Measurements from ENCODE around the gene MAGI2. TPM values are rescaled to one million over a fixed set of nuclear protein-coding genes. Genes with fewer than 3 reads are reported as not detected.

MAGI2 gene
- total RNA-seq, 1 experiment from 2014 or later, result 0.22 TPM

GRCh38 chr7:78124216-78124615 lies 1329.3 kb downstream of the MAGI2 start:
- no peak overlapping the region for H2AFZ ChIP-seq (ENCODE audit: low read depth, low read length, poor library complexity, severe bottlenecking)
- H3K79me2 ChIP-seq (ENCODE audit: insufficient read depth, low read length), result no peaks in the 10 kb centered on the region
- POLR2A ChIA-PET, result no interaction called here
- BruUV-seq (replicated peaks), result no TSS peak
- H3K9ac ChIP-seq (ENCODE audit: low read length), result no peak overlapping the region
- H3K4me2 ChIP-seq (ENCODE audit: low read length), result no peak overlapping the region
- H3K4me3 ChIP-seq (replicated peaks in 1 of 2; ENCODE audit: low read depth in 1 of 2, low read length in 2 of 2), result no peak overlapping the region
- no peak for DNase-seq (ENCODE audit: low read depth, low spot score)
- H3K4me1 ChIP-seq (ENCODE audit: control insufficient read depth in 1 of 2, insufficient read depth in 2 of 2, low read length in 2 of 2), result no peaks in the 10 kb centered on the region
- H3K27ac ChIP-seq (ENCODE audit: low read depth, low read length), result no peak overlapping the region
- H3K9me2 ChIP-seq (ENCODE audit: insufficient read depth), result no peaks in the 10 kb centered on the region
- H4K20me1 ChIP-seq (ENCODE audit: insufficient read depth), result no peaks in the 10 kb centered on the region
- H3K27me3 ChIP-seq (ENCODE audit: insufficient read depth, low read length), result peaks cover 42% of the 10 kb centered on the region
- TF ChIP-seq ELF1 (IDR thresholded peaks at IDR 0.05; ENCODE audit: borderline replicate concordance, low read depth) (no peak), EZH2phosphoT487 (IDR thresholded peaks at IDR 0.05; ENCODE audit: borderline replicate concordance) (no peak), CEBPB (IDR thresholded peaks at IDR 0.05; ENCODE audit: low read depth) (no peak), EZH2 (IDR thresholded peaks at IDR 0.05) (no peak), FOSL1 (IDR thresholded peaks at IDR 0.05; ENCODE audit: low read depth) (no peak), POLR2A (IDR thresholded peaks at IDR 0.05; ENCODE audit: borderline replicate concordance, extremely low read depth, insufficient read depth, insufficient read length) (no peak)
- intact Hi-C loops (cut with micrococcal nuclease), result no loop called here
- H3K36me3 ChIP-seq (ENCODE audit: control insufficient read depth in 1 of 2, insufficient read depth in 2 of 2, low read length in 2 of 2), result no peaks in the 10 kb centered on the region
- no peaks in the 10 kb centered on the region for H3K9me3 ChIP-seq (ENCODE audit: control insufficient read depth in 1 of 2, insufficient read depth in 1 of 2, low read depth in 1 of 2, low read length in 2 of 2)
- no peak for ATAC-seq
- RAD21 ChIA-PET (ENCODE audit: low non-redundant PET in 1 of 2, low total read pairs in 2 of 2, uncharacterized antibody in 2 of 2, unreplicated experiment in 2 of 2), result no interaction called here
- CTCF ChIA-PET, result no interaction called here

DNA sequence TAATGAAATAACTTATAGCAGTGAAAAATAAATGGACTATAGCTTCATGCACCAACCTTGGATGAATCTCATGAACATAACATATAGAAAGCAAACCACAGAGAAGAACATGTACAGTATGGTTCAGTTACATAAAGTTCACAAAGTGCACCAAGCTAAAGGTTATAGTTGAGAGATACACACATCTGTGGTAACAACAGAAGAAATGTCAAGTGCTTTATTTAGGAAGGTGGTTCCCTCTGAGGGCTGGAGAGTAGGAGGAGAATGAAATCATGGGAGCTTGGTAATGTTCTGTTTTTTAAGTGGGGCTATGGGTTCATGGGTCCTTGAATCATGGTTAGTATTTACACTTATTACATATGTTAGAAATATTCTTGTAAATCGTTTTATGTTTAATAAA lies 1331.6 kb downstream of the MAGI2 start:
- ChIA-PET CTCF (interaction anchor here (1.0 kb wide), 1 partner anchor 12 kb away, joined by 5 read pairs; no protein-coding TSS in a partner anchor), RAD21 (ENCODE audit: low non-redundant PET in 1 of 2, low total read pairs in 2 of 2, uncharacterized antibody in 2 of 2, unreplicated experiment in 2 of 2) (no interaction called here), POLR2A (no interaction called here)
- H4K20me1 ChIP-seq (ENCODE audit: insufficient read depth), result no peaks in the 10 kb centered on the region
- H3K9me3 ChIP-seq (ENCODE audit: control insufficient read depth in 1 of 2, insufficient read depth in 1 of 2, low read depth in 1 of 2, low read length in 2 of 2), result no peaks in the 10 kb centered on the region
- H3K27ac ChIP-seq (ENCODE audit: low read depth, low read length), result no peak overlapping the region
- TF ChIP-seq CEBPB (IDR thresholded peaks at IDR 0.05; ENCODE audit: low read depth), result no peak
- TF ChIP-seq, protein P1, sequence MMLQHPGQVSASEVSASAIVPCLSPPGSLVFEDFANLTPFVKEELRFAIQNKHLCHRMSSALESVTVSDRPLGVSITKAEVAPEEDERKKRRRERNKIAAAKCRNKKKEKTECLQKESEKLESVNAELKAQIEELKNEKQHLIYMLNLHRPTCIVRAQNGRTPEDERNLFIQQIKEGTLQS (IDR thresholded peaks at IDR 0.05), result no peak
- TF ChIP-seq, protein P2, sequence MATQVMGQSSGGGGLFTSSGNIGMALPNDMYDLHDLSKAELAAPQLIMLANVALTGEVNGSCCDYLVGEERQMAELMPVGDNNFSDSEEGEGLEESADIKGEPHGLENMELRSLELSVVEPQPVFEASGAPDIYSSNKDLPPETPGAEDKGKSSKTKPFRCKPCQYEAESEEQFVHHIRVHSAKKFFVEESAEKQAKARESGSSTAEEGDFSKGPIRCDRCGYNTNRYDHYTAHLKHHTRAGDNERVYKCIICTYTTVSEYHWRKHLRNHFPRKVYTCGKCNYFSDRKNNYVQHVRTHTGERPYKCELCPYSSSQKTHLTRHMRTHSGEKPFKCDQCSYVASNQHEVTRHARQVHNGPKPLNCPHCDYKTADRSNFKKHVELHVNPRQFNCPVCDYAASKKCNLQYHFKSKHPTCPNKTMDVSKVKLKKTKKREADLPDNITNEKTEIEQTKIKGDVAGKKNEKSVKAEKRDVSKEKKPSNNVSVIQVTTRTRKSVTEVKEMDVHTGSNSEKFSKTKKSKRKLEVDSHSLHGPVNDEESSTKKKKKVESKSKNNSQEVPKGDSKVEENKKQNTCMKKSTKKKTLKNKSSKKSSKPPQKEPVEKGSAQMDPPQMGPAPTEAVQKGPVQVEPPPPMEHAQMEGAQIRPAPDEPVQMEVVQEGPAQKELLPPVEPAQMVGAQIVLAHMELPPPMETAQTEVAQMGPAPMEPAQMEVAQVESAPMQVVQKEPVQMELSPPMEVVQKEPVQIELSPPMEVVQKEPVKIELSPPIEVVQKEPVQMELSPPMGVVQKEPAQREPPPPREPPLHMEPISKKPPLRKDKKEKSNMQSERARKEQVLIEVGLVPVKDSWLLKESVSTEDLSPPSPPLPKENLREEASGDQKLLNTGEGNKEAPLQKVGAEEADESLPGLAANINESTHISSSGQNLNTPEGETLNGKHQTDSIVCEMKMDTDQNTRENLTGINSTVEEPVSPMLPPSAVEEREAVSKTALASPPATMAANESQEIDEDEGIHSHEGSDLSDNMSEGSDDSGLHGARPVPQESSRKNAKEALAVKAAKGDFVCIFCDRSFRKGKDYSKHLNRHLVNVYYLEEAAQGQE (IDR thresholded peaks at IDR 0.05; ENCODE audit: low read depth), result no peak
- no peak for TF ChIP-seq MAX (IDR thresholded peaks at IDR 0.05)
- no peak for TF ChIP-seq FOSL1 (IDR thresholded peaks at IDR 0.05; ENCODE audit: low read depth)
- H3K4me1 ChIP-seq (ENCODE audit: control insufficient read depth in 1 of 2, insufficient read depth in 2 of 2, low read length in 2 of 2), result no peaks in the 10 kb centered on the region
- no peaks in the 10 kb centered on the region for H3K9me2 ChIP-seq (ENCODE audit: insufficient read depth)
- no peak overlapping the region for H3K4me3 ChIP-seq (replicated peaks in 1 of 2; ENCODE audit: low read depth in 1 of 2, low read length in 2 of 2)
- BruUV-seq (replicated peaks), result no TSS peak
- peaks cover 34% of the 10 kb centered on the region for H3K27me3 ChIP-seq (ENCODE audit: insufficient read depth, low read length)
- no peaks in the 10 kb centered on the region for H3K36me3 ChIP-seq (ENCODE audit: control insufficient read depth in 1 of 2, insufficient read depth in 2 of 2, low read length in 2 of 2)
- H2AFZ ChIP-seq (ENCODE audit: low read depth, low read length, poor library complexity, severe bottlenecking), result no peak overlapping the region
- H3K79me2 ChIP-seq (ENCODE audit: insufficient read depth, low read length), result no peaks in the 10 kb centered on the region
- ATAC-seq (no peak), DNase-seq (ENCODE audit: low read depth, low spot score) (no peak)
- intact Hi-C loops (cut with micrococcal nuclease), result no loop called here
- H3K4me2 ChIP-seq (ENCODE audit: low read length), result no peak overlapping the region
- H3K9ac ChIP-seq (ENCODE audit: low read length), result no peak overlapping the region
